ENCODE measurements around the gene MTX3.

Gene MTX3

GRCh38 chr5:79990598-79991507, at the start of gene MTX3:
MTX3 (minus strand) TSS chr5:79991262; CDS start chr5:79991238, 24 bp downstream.
- no peaks in the 10 kb centered on the region for H3K27me3 ChIP-seq (ENCODE audit: control insufficient read depth, insufficient read depth, low read length)
- H3K4me3 ChIP-seq (ENCODE audit: low read length), result peak within 1 kb of the TSS; percentile 96
- peaks cover 5% of the 10 kb centered on the region for H3K4me1 ChIP-seq (ENCODE audit: control insufficient read depth, insufficient read depth, low read length)
- peak within 1 kb of the TSS; percentile 76 for H3K27ac ChIP-seq (ENCODE audit: low read depth, low read length)
- H3K36me3 ChIP-seq (ENCODE audit: control insufficient read depth, insufficient read depth, low read length), result peaks cover 6% of the 10 kb centered on the region
- peak within 1 kb of the TSS; percentile 78 for H3K9ac ChIP-seq (ENCODE audit: low read length)

GRCh38 chr5:80039650-80040049, 48.6 kb upstream of the MTX3 start:
- H3K27me3 ChIP-seq (ENCODE audit: control insufficient read depth, insufficient read depth, low read length), result no peaks in the 10 kb centered on the region
- H3K9ac ChIP-seq (ENCODE audit: low read length), result no peak overlapping the region
- no peak overlapping the region for H3K4me3 ChIP-seq (ENCODE audit: low read length)
- no peaks in the 10 kb centered on the region for H3K36me3 ChIP-seq (ENCODE audit: control insufficient read depth, insufficient read depth, low read length)
- no peaks in the 10 kb centered on the region for H3K4me1 ChIP-seq (ENCODE audit: control insufficient read depth, insufficient read depth, low read length)
- no peak overlapping the region for H3K27ac ChIP-seq (ENCODE audit: low read depth, low read length)

GRCh38 chr5:80037366-80037765, 46.3 kb upstream of the MTX3 start:
- H3K27me3 ChIP-seq (ENCODE audit: control insufficient read depth, insufficient read depth, low read length), result peaks cover 5% of the 10 kb centered on the region
- no peak overlapping the region for H3K27ac ChIP-seq (ENCODE audit: low read depth, low read length)
- no peak overlapping the region for H3K9ac ChIP-seq (ENCODE audit: low read length)
- H3K4me1 ChIP-seq (ENCODE audit: control insufficient read depth, insufficient read depth, low read length), result no peaks in the 10 kb centered on the region
- H3K4me3 ChIP-seq (ENCODE audit: low read length), result no peak overlapping the region
- no peaks in the 10 kb centered on the region for H3K36me3 ChIP-seq (ENCODE audit: control insufficient read depth, insufficient read depth, low read length)

GRCh38 chr5:80036615-80037014, 45.6 kb upstream of the MTX3 start:
- Histone ChIP-seq H3K27ac (ENCODE audit: low read depth, low read length) (no peak overlapping the region), H3K4me3 (ENCODE audit: low read length) (no peak overlapping the region), H3K36me3 (ENCODE audit: control insufficient read depth, insufficient read depth, low read length) (no peaks in the 10 kb centered on the region), H3K4me1 (ENCODE audit: control insufficient read depth, insufficient read depth, low read length) (no peaks in the 10 kb centered on the region), H3K27me3 (ENCODE audit: control insufficient read depth, insufficient read depth, low read length) (peaks cover 5% of the 10 kb centered on the region), H3K9ac (ENCODE audit: low read length) (no peak overlapping the region)

GRCh38 chr5:80035839-80036238, 44.8 kb upstream of the MTX3 start:
- no peak overlapping the region for H3K9ac ChIP-seq (ENCODE audit: low read length)
- no peak overlapping the region for H3K4me3 ChIP-seq (ENCODE audit: low read length)
- H3K27ac ChIP-seq (ENCODE audit: low read depth, low read length), result no peak overlapping the region
- H3K36me3 ChIP-seq (ENCODE audit: control insufficient read depth, insufficient read depth, low read length), result no peaks in the 10 kb centered on the region
- peaks cover 5% of the 10 kb centered on the region for H3K27me3 ChIP-seq (ENCODE audit: control insufficient read depth, insufficient read depth, low read length)
- H3K4me1 ChIP-seq (ENCODE audit: control insufficient read depth, insufficient read depth, low read length), result no peaks in the 10 kb centered on the region

- Histone ChIP-seq H3K9ac (ENCODE audit: low read length) (no peak within 1 kb of the TSS), H3K27me3 (ENCODE audit: control insufficient read depth, insufficient read depth, low read length) (peaks cover 5% of the 10 kb centered on the region), H3K4me1 (ENCODE audit: control insufficient read depth, insufficient read depth, low read length) (no peaks in the 10 kb centered on the region), H3K27ac (ENCODE audit: low read depth, low read length) (peak within 1 kb of the TSS; percentile 3), H3K36me3 (ENCODE audit: control insufficient read depth, insufficient read depth, low read length) (no peaks in the 10 kb centered on the region), H3K4me3 (ENCODE audit: low read length) (peak within 1 kb of the TSS; percentile 40)
Observed at GRCh38 chr5:80034962-80035821, 44.1 kb upstream of the MTX3 start, which contains the start of gene THBS4. THBS4 (plus strand) TSS chr5:80035348; CDS start chr5:80035538, 190 bp downstream.

- Histone ChIP-seq H3K27ac (ENCODE audit: low read depth, low read length) (no peak overlapping the region), H3K9ac (ENCODE audit: low read length) (no peak overlapping the region), H3K27me3 (ENCODE audit: control insufficient read depth, insufficient read depth, low read length) (peaks cover 5% of the 10 kb centered on the region), H3K4me3 (ENCODE audit: low read length) (peak overlapping the region; percentile 40), H3K36me3 (ENCODE audit: control insufficient read depth, insufficient read depth, low read length) (no peaks in the 10 kb centered on the region), H3K4me1 (ENCODE audit: control insufficient read depth, insufficient read depth, low read length) (no peaks in the 10 kb centered on the region)
Observed at GRCh38 chr5:80034559-80034958, 43.5 kb upstream of the MTX3 start.

- no peaks in the 10 kb centered on the region for H3K36me3 ChIP-seq (ENCODE audit: control insufficient read depth, insufficient read depth, low read length)
- no peaks in the 10 kb centered on the region for H3K4me1 ChIP-seq (ENCODE audit: control insufficient read depth, insufficient read depth, low read length)
- H3K27me3 ChIP-seq (ENCODE audit: control insufficient read depth, insufficient read depth, low read length), result peaks cover 5% of the 10 kb centered on the region
- H3K4me3 ChIP-seq (ENCODE audit: low read length), result no peak overlapping the region
- no peak overlapping the region for H3K27ac ChIP-seq (ENCODE audit: low read depth, low read length)
- no peak overlapping the region for H3K9ac ChIP-seq (ENCODE audit: low read length)
Observed at GRCh38 chr5:80033513-80033912, 42.5 kb upstream of the MTX3 start.

GRCh38 chr5:80031109-80031508, 40.0 kb upstream of the MTX3 start:
- Histone ChIP-seq H3K4me1 (ENCODE audit: control insufficient read depth, insufficient read depth, low read length) (no peaks in the 10 kb centered on the region), H3K27me3 (ENCODE audit: control insufficient read depth, insufficient read depth, low read length) (peaks cover 5% of the 10 kb centered on the region), H3K36me3 (ENCODE audit: control insufficient read depth, insufficient read depth, low read length) (no peaks in the 10 kb centered on the region), H3K4me3 (ENCODE audit: low read length) (no peak overlapping the region), H3K27ac (ENCODE audit: low read depth, low read length) (no peak overlapping the region), H3K9ac (ENCODE audit: low read length) (no peak overlapping the region)

- Histone ChIP-seq H3K27me3 (ENCODE audit: control insufficient read depth, insufficient read depth, low read length) (no peaks in the 10 kb centered on the region), H3K4me1 (ENCODE audit: control insufficient read depth, insufficient read depth, low read length) (no peaks in the 10 kb centered on the region), H3K9ac (ENCODE audit: low read length) (no peak overlapping the region), H3K27ac (ENCODE audit: low read depth, low read length) (no peak overlapping the region), H3K4me3 (ENCODE audit: low read length) (no peak overlapping the region), H3K36me3 (ENCODE audit: control insufficient read depth, insufficient read depth, low read length) (no peaks in the 10 kb centered on the region)
Observed at GRCh38 chr5:80026841-80027240, 35.8 kb upstream of the MTX3 start.

- Histone ChIP-seq H3K4me3 (ENCODE audit: low read length) (no peak overlapping the region), H3K27me3 (ENCODE audit: control insufficient read depth, insufficient read depth, low read length) (no peaks in the 10 kb centered on the region), H3K4me1 (ENCODE audit: control insufficient read depth, insufficient read depth, low read length) (no peaks in the 10 kb centered on the region), H3K36me3 (ENCODE audit: control insufficient read depth, insufficient read depth, low read length) (no peaks in the 10 kb centered on the region), H3K27ac (ENCODE audit: low read depth, low read length) (no peak overlapping the region), H3K9ac (ENCODE audit: low read length) (no peak overlapping the region)
Observed at GRCh38 chr5:80025069-80025468, 34.0 kb upstream of the MTX3 start.

- Histone ChIP-seq H3K4me3 (ENCODE audit: low read length) (no peak overlapping the region), H3K27ac (ENCODE audit: low read depth, low read length) (no peak overlapping the region), H3K4me1 (ENCODE audit: control insufficient read depth, insufficient read depth, low read length) (no peaks in the 10 kb centered on the region), H3K27me3 (ENCODE audit: control insufficient read depth, insufficient read depth, low read length) (no peaks in the 10 kb centered on the region), H3K36me3 (ENCODE audit: control insufficient read depth, insufficient read depth, low read length) (no peaks in the 10 kb centered on the region), H3K9ac (ENCODE audit: low read length) (no peak overlapping the region)
Observed at GRCh38 chr5:80010754-80011392, 19.8 kb upstream of the MTX3 start.

Measured in rectal smooth muscle tissue (tissue), 1 donor.